Testis (tissue), 2 donors: ENCODE measurements around the gene TMCC3.

ENCODE experiments used
- CTCF ChIP-seq, 3 experiments: fragments of 450-650 bp in 2 of 3; fragments of 200-600 bp in 1 of 3; sonication (generic) in 1 of 3; IDR thresholded peaks; one replicate each; pipeline ENCODE4 v1.5.1; 2016 to 2019; ENCODE audit warnings: antibody characterized with exemption in 3 of 3, mild to moderate bottlenecking in 2 of 3, moderate library complexity in 1 of 3
- POLR2A ChIP-seq: fragments of 450-650 bp; IDR thresholded peaks from one replicate; pipeline ENCODE4 v1.6.1; 2017; ENCODE audit warnings: antibody characterized with exemption, mild to moderate bottlenecking, moderate library complexity

GRCh38 chr12:94571556-94571955 lies 78.8 kb downstream of the TMCC3 start:
- TF ChIP-seq POLR2A (no peak), CTCF (IDR thresholded peaks at IDR 0.05) (no peak)
